KOPT-K1 (cell line): ENCODE data around the gene MAPK1.
"Not testable (repeated sequence)": the region's sequence is repeated elsewhere in the genome, so short reads cannot be mapped to it uniquely, and the experiment has no call there.

Experiments
- H3K27ac ChIP-seq: fragments of 200-600 bp; sonication (generic); 2 replicates; pipeline ENCODE4 v1.5.1; 2016; ENCODE audit warnings: antibody characterized with exemption, mild to moderate bottlenecking, low read depth, low read length; ENCODE audit not compliant: poor library complexity, severe bottlenecking
- H3K36me3 ChIP-seq: fragments of 200-600 bp; sonication (generic); 2 replicates; pipeline ENCODE4 v1.5.1; 2017; ENCODE audit warnings: antibody characterized with exemption, mild to moderate bottlenecking, low read length, moderate library complexity; ENCODE audit not compliant: insufficient read depth
- H3K9me3 ChIP-seq: fragments of 200-600 bp; sonication (generic); 2 replicates; pipeline ENCODE4 v1.5.1; 2017; ENCODE audit warnings: antibody characterized with exemption, low read length, mild to moderate bottlenecking; ENCODE audit not compliant: insufficient read depth, poor library complexity, severe bottlenecking

MAPK1 gene

DNA sequence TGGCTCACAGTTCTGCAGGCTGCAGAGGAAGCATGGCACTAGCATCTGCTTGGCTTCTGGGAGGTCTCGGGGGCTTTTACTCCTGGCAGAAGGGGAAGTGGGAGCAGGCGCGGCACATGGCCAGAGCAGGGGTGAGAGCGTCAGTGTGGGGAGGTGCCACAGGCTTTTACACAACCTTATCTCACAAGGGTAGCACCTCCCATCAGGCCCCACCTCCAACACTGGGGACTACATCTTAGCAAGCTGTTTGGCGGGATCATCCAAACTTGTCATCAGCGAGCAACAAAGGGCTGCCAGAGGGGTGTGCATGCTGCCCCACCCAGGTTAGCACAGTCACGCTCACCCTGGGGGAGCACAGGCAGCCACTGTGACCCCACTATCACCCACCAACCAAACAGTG, 112.9 kb downstream of the MAPK1 start:
- Histone ChIP-seq H3K27ac (no peak overlapping the region), H3K9me3 (no peaks in the 10 kb centered on the region), H3K36me3 (peaks cover 23% of the 10 kb centered on the region; the same call in 1 of the 2 replicates)

DNA sequence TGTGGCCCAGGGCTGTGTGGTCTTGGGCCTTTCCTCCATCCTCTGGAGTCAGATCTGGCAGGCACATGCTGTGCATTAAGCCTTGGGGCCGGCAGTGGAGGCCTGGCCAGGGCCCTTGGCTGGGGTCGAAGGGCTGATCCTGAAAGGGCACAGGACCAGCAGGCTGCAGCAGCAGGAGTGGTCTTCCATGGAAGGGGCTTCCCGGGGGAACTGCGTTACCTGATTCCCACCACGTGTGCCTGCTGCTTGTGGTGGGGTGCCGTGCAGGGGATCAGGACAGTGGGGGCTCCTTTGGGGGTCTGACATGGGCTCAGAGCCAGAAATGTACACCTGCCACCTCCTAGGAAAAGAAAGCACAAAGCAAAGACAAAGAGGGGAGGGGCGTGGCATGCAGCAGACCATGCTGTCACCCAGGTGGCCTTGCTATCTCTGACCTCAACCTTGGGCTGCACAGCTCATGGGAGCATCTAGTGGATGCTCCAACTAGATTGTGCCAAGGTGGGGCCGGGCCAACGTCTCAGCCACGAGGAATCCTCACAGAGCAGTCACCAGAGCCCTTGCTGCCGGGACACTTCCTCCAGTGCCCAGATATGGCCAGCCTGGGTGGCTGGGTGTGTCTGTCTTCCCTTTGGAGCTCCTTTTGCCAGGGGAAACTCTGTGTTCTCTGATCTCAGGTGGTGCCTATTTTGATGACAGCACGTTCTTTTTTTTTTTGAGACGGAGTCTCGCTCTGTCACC, 113.9 kb downstream of the MAPK1 start:
- H3K9me3 ChIP-seq, result no peaks in the 10 kb centered on the region
- H3K36me3 ChIP-seq, result peaks cover 13% of the 10 kb centered on the region; the same call in 1 of the 2 replicates
- no peak overlapping the region for H3K27ac ChIP-seq

DNA sequence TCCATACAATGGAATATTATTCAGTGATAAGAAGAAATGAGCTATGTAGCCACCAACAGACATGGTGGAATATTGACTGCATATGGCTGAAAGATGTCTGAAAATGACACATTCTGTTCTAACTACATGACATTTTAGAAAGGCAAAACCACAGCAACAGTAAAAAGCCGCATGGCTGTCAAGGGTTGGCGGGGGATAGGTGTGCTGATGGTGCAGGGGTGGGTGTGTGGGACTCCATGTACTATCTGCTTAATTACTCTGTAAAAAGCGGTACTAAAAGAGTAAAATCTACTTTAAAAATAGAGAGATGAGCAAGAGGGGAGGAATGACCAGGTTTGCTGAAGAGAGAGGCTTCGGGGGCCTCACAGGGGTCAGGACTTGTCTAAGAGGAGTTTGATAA, 115.2 kb downstream of the MAPK1 start:
- Histone ChIP-seq H3K36me3 (peaks cover 3% of the 10 kb centered on the region; the same call in 1 of the 2 replicates), H3K9me3 (no peaks in the 10 kb centered on the region), H3K27ac (no peak overlapping the region)

DNA sequence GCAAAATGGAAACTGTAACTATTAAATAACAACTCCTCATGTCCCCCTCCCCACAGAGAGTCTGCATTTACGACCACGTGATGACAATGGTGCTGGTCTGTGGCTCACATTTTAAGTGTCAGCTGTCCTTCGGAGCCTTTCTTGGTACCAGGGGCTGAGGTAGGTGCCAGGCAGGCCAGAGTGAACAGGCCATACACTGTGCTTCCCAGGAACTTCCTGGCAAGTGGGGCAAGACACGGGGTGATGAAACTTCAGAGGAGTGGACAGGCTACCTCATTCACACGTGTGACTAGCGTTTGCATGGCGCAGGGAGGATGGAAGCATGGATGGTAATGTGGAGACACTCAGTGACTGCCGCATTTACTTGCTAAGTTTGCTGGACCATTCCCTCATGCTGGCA, 121.5 kb downstream of the MAPK1 start:
- Histone ChIP-seq H3K36me3 (no peaks in the 10 kb centered on the region), H3K9me3 (no peaks in the 10 kb centered on the region), H3K27ac (no peak overlapping the region)

DNA sequence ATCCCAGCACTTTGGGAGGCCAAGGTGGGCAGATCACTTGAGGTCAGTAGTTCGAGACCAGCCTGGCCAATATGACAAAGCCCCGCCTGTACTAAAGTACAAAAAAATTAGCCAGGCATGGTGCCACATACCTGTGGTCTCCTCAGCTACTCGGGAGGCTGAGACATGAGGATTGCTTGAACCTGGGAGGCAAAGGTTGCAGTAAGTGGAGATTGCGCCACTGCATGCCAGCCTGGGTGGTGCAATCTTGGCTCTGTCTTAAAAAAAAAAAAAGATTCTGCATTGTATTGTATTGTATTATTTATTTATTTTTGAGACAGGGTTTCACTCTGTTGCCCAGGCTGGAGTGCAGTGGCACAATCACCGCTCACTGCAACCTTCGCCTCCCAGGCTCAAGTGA, 122.5 kb downstream of the MAPK1 start:
- H3K9me3 ChIP-seq, H3K36me3 ChIP-seq, H3K27ac ChIP-seq: not testable (repeated sequence)

DNA sequence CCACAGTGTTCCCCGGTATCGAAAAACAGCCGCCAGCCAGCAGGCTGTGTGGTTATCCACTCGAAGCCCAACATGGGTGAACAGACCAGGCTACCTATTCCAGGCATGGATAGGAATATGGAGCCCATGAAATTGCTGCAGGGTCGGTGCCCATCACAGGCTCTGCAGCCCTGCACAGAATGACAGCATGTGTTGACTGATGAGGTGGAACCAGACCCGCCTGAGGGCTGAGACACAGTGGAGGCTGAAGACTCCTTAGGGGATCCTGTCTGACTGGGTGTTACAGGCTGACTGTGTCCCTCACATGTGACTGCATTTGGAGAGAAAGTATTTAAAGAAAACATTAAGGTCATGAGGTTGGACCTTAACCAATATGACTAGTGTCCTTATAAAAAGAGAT, 125.7 kb downstream of the MAPK1 start:
- Histone ChIP-seq H3K9me3 (no peaks in the 10 kb centered on the region), H3K27ac (no peak overlapping the region), H3K36me3 (no peaks in the 10 kb centered on the region)

DNA sequence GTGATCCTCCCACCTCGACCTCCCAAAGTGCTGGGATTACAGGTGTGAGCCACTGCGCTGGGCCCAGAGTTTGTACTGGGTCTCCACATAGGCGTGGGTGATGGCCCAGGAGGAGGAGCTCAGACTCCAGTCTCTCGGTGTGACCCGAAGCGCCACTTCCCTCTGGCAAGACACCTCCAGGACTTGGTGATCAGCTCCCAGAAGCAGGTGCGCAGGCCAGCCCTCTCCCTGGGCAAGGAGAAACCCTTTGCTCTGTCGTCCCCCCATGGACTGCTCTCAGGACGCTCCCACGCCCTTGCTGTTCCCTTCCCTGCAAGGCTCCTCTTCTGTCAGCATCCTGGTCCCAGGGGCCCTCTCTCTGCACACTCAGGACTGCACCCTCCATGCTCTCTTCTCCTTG, 126.4 kb downstream of the MAPK1 start:
- no peak overlapping the region for H3K27ac ChIP-seq
- no peaks in the 10 kb centered on the region for H3K36me3 ChIP-seq
- no peaks in the 10 kb centered on the region for H3K9me3 ChIP-seq

DNA sequence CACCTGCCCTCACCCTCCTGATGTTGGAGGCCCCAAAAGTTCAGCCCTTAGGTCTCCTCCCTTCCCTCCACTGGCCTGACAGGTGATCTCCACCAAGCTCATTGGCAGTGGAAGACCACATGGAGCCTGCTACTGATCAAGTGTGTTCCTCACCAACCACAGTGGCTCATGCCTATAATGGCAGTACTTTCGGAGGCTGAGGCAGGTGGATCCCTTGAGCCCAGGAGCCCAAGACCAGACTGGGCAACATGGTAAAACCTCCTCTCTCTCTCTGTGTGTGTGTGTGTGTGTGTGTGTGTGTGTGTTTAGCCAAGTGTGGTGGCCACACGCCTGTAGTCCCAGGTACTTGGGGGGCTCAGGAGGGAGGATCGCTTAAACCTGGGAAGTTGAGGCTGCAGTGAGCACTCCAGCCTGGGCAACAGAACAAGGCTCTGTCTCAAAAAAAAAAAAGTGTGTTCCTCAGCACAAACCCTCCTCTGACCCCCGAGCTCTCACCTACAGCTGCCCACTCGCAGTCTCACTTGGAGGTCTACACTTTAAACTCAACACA, 127.5 kb downstream of the MAPK1 start:
- no peaks in the 10 kb centered on the region for H3K36me3 ChIP-seq
- no peaks in the 10 kb centered on the region for H3K9me3 ChIP-seq
- no peak overlapping the region for H3K27ac ChIP-seq

DNA sequence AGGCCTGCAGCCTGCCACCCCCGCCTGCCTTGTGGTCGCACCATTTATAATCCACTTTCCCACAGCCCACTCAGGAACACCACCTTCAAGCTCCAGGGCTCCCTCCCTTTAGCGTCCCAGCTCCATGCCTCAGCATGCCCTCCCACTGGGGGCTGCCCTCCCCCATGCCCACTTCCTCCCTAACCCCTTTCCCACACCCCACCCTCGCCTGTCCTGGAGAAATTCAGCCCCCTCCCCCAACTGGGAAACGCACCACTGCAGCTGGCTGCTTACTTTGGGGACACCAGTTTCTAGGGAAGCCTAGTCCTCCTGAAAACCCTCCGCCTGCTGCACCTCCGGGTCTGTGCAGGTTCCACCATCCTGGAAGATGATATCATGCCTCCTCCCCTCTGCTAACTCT, 128.5 kb downstream of the MAPK1 start:
- Histone ChIP-seq H3K27ac (no peak overlapping the region), H3K36me3 (no peaks in the 10 kb centered on the region), H3K9me3 (no peaks in the 10 kb centered on the region)

DNA sequence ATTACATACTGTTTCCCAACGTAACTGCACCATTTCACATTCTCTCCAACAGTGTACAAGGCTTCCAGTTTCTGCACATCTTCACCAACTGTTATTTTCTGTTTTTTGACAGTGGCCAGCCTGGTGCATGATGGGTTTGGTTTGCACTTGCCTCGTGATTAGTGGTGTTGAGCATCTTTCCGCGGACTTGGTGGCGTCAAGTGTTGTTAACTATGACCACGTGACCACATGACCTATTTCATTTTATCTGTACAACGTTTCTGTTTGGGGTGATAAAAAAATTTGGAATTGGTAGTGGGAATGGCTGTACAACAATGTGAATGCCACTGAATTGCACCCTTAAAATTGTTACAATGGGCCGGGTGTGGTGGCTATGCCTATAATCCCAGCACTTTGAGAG, 129.4 kb downstream of the MAPK1 start:
- H3K27ac ChIP-seq, result no peak overlapping the region
- no peaks in the 10 kb centered on the region for H3K9me3 ChIP-seq
- no peaks in the 10 kb centered on the region for H3K36me3 ChIP-seq

DNA sequence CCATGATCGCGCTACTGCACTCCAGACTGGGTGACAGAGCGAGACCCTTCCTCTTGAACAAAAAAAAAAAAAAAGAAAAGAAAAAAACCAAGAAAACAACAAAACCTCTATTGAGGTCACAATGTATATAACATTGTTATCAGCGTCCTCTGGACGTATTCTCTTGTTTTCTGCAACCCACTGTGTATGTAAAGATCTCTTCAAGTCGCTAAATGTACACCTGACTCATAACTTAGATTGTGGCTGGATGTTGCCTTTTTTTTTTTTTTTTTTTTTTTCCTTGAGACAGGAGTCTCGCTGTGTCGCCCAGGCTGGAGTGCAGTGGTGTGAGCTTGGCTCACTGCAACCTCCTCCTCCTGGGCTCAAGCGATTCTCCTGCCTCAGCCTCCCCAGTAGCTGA, 130.5 kb downstream of the MAPK1 start:
- H3K36me3 ChIP-seq, result no peaks in the 10 kb centered on the region
- no peak overlapping the region for H3K27ac ChIP-seq
- no peaks in the 10 kb centered on the region for H3K9me3 ChIP-seq

DNA sequence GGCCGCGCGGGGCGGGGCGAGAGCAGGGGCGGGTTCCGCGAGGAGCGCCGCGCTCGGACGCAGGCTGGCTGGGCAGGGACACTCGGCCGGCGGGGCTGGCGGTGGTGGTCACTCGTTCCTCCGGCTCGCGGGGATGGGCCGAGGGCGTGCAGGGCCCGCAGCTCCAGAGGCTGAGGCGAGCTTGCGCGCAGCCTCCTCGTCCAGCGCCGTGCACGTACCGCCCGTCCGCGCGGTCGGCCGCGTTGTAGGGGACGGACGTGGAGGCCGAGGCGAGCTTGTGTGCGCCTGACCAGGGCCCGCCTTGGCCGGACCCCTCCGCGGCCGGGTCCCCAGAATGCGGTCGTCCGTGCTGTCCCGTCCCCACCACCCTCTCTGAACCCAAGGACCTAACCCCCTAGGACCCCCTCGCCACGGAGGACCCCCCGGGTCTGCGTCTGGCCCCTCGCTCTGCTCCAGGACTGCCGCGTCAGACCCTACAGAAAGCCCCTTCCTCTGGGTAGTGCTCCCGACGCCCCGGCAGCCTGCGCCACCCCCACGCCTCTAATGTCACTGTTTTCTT, 131.3 kb downstream of the MAPK1 start:
- H3K27ac ChIP-seq, result peak overlapping the region; percentile 76
- H3K36me3 ChIP-seq, result no peaks in the 10 kb centered on the region
- H3K9me3 ChIP-seq, result no peaks in the 10 kb centered on the region

DNA sequence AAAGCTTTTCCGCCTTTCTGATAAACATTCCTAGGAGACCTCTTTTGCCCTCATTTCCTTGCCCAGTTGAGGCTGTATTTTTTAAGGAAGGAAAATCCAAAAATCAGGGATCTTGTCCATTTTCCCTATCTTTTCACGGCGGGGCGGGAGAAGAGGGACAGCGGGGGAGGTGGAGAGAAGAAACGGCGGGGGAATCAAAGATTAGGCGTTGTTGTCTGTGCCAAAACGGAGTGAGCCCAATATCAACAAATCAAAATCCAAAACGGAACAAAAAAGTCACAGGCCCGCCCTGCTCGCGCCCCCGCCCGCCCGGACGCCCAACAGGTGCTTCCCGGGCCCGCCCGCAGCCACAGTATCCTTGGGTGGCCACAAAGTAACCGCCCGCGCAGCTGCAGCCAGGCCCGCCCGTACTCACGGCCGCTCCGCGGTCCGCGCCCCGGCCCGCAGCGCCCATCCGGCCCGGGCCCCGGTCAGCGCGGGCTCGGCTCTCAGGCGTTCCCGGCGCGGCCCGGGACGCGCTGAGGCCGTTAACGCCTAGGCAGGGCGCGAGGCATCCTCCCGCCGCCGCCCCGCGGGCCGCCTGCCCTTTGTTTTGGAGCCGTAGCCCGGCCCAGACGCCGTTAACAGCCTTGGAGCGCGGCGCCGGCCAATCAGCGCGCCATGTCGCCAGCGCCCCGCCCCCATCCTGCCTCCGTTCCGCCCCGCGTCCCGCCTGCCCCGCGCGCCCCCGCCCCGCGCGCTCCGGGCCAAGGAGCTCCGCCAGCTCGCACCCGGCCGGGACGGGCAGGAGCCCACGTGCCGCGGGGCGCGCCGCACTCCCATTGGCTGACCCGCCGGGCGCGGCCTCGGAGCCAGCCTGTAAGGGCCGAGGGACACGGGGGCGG, 132.0 kb downstream of the MAPK1 start, which contains the start of gene YPEL1:
TSS of gene YPEL1 (minus strand) at position 595 of the 884 bp plus-strand sequence. CDS start 25,050 bp downstream, outside the sequence.
- Histone ChIP-seq H3K9me3 (no peaks in the 10 kb centered on the region), H3K27ac (peak within 1 kb of the TSS; percentile 76), H3K36me3 (no peaks in the 10 kb centered on the region)

DNA sequence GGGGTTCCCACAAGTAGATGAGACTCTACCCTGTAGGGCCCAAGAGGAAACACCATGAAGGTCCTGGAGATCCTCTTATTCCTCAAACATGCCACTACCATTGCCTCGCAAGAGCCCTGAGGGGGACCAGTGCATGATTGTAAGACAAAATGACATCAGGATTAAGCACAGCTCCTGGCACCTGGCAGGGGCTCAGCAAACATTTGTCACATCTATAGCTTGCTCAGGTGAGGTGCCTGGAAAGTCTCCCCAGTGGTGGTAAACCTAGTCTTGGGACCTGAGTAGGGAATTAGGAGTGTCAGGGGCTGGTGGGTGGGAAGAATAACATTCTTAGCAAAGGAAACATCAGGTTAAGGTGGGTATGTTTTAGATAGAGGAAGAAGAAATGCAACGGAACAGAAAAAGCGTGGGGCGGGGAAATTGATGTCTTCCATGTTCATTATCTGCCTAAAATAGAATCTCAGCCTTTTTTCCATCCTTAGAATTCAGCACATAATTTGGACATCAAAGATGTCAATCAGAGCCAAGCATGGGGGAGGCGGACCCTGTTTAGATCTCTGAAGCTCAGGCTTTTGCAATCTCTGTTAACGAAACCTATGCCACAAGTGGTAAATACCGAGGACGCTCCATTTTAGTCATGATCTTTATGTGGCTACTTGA, 132.8 kb downstream of the MAPK1 start:
- Histone ChIP-seq H3K36me3 (no peaks in the 10 kb centered on the region), H3K9me3 (no peaks in the 10 kb centered on the region), H3K27ac (peak overlapping the region; percentile 76)

DNA sequence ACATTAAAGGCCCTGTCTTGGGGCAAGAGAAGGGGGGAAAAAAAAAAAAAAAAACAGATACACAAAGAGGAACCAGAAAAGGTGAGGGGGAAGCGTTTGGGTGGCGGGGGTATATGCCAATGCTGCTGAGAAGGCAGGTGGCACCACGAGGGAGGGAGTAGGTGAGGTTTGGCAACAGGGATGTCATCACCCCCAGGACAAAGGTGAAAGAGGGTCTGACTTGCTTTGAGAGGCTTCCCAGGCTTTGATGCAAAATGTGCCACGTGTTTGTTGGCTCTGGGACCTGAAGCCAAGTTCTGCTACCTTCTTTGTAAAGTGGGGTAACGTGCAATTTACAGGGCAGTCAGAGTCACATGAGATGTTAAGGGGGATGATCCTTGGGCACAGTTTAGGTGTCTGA, 135.9 kb downstream of the MAPK1 start:
- Histone ChIP-seq H3K27ac (no peak overlapping the region), H3K36me3 (no peaks in the 10 kb centered on the region), H3K9me3 (no peaks in the 10 kb centered on the region)
